Neural crest cell (in vitro differentiated cells): ENCODE data around the gene GKAP1. TPM values are rescaled to one million over a fixed set of nuclear protein-coding genes. Genes with fewer than 3 reads are reported as not detected.

Experiments
- DNase-seq: peaks from one replicate; pipeline ENCODE4 v3.0.0; 2021; ENCODE audit warnings: low read depth, mixed read lengths, low spot score
- H3K27ac Mint-ChIP-seq: one replicate; pipeline ENCODE4 v1.8.0; 2021; ENCODE audit warnings: mild to moderate bottlenecking, mixed read lengths; ENCODE audit not compliant: unreplicated experiment
- H3K27me3 Mint-ChIP-seq: 2 replicates; pipeline ENCODE4 v1.8.0; 2021; ENCODE audit warnings: low read depth, mild to moderate bottlenecking, mixed read lengths
- H3K36me3 Mint-ChIP-seq: 2 replicates; pipeline ENCODE4 v1.8.0; 2021; ENCODE audit warnings: low read depth, mild to moderate bottlenecking, mixed read lengths
- H3K4me1 Mint-ChIP-seq: 2 replicates; pipeline ENCODE4 v1.8.0; 2021; ENCODE audit warnings: mixed read lengths
- H3K4me3 Mint-ChIP-seq: one replicate; pipeline ENCODE4 v1.8.0; 2021; ENCODE audit warnings: mild to moderate bottlenecking, mixed read lengths
- H3K9me3 Mint-ChIP-seq: 2 replicates; pipeline ENCODE4 v1.8.0; 2021; ENCODE audit warnings: mixed read lengths
- CTCF ChIP-seq: fragments of 200-600 bp; sonication (generic); conservative IDR thresholded peaks from 2 replicates; pipeline ENCODE4 v1.5.0; 2021; ENCODE audit warnings: antibody characterized with exemption, mild to moderate bottlenecking
- total RNA-seq: library from RNA; stranded (reverse); gene quantifications from 2 replicates; pipeline ENCODE4 v1.2.1, GENCODE V29; 2021

The GKAP1 gene
- total RNA-seq, 1 donor from 2014 or later, result 11.1 TPM

GRCh38 chr9:83724436-83724835 lies 93.1 kb downstream of the GKAP1 start:
- no peak overlapping the region for H3K27ac Mint-ChIP-seq
- no peaks in the 10 kb centered on the region for H3K9me3 Mint-ChIP-seq
- no peaks in the 10 kb centered on the region for H3K36me3 Mint-ChIP-seq
- no peak overlapping the region for H3K4me3 Mint-ChIP-seq
- TF ChIP-seq CTCF, result no peak
- DNase-seq, result no peak
- H3K27me3 Mint-ChIP-seq, result peaks cover 14% of the 10 kb centered on the region
- H3K4me1 Mint-ChIP-seq, result no peaks in the 10 kb centered on the region

GRCh38 chr9:83722726-83723495 lies 94.7 kb downstream of the GKAP1 start:
- Mint-ChIP-seq H3K4me1 (no peaks in the 10 kb centered on the region), H3K9me3 (no peaks in the 10 kb centered on the region), H3K36me3 (no peaks in the 10 kb centered on the region), H3K27ac (no peak overlapping the region), H3K4me3 (no peak overlapping the region), H3K27me3 (peaks cover 14% of the 10 kb centered on the region)
- TF ChIP-seq CTCF, result no peak
- no peak for DNase-seq

GRCh38 chr9:83721509-83721908 lies 96.1 kb downstream of the GKAP1 start:
- Mint-ChIP-seq H3K27me3 (peaks cover 14% of the 10 kb centered on the region), H3K27ac (no peak overlapping the region), H3K36me3 (no peaks in the 10 kb centered on the region), H3K9me3 (no peaks in the 10 kb centered on the region), H3K4me1 (no peaks in the 10 kb centered on the region), H3K4me3 (no peak overlapping the region)
- no peak for DNase-seq
- TF ChIP-seq CTCF, result no peak

GRCh38 chr9:83715794-83716193 lies 101.8 kb downstream of the GKAP1 start:
- H3K4me1 Mint-ChIP-seq, result no peaks in the 10 kb centered on the region
- H3K27ac Mint-ChIP-seq, result no peak overlapping the region
- no peak overlapping the region for H3K4me3 Mint-ChIP-seq
- H3K9me3 Mint-ChIP-seq, result no peaks in the 10 kb centered on the region
- no peak for TF ChIP-seq CTCF
- DNase-seq, result no peak
- H3K27me3 Mint-ChIP-seq, result no peaks in the 10 kb centered on the region
- H3K36me3 Mint-ChIP-seq, result no peaks in the 10 kb centered on the region

GRCh38 chr9:83715221-83715620 lies 102.3 kb downstream of the GKAP1 start:
- Mint-ChIP-seq H3K4me3 (no peak overlapping the region), H3K4me1 (no peaks in the 10 kb centered on the region), H3K27me3 (no peaks in the 10 kb centered on the region), H3K9me3 (no peaks in the 10 kb centered on the region), H3K27ac (no peak overlapping the region), H3K36me3 (no peaks in the 10 kb centered on the region)
- no peak for DNase-seq
- no peak for TF ChIP-seq CTCF
